SU-DHL-6 (cell line): ENCODE data around the gene DNM1.

Experiments used
- H2AFZ ChIP-seq: fragments of 200-600 bp; sonication (generic); 2 replicates; pipeline ENCODE4 v1.6.1; 2014; ENCODE audit warnings: low read depth, mild to moderate bottlenecking, moderate library complexity, mixed read lengths, antibody characterized with exemption, low read length; ENCODE audit not compliant: severe bottlenecking
- H3F3A ChIP-seq: fragments of 200-600 bp; shearing (Covaris generic); 2 replicates; pipeline ENCODE4 v1.6.0; 2016; ENCODE audit warnings: antibody characterized with exemption, mild to moderate bottlenecking; ENCODE audit not compliant: insufficient read depth
- H3K27ac ChIP-seq: fragments of 200-600 bp; sonication (generic); 2 replicates; pipeline ENCODE4 v1.5.1; 2016; ENCODE audit warnings: low read depth, mild to moderate bottlenecking, low read length, moderate library complexity, mixed read lengths
- H3K27me3 ChIP-seq: fragments of 200-600 bp; sonication (generic), shearing (Covaris generic); 2 replicates; pipeline ENCODE4 v1.6.0; 2014; ENCODE audit warnings: mild to moderate bottlenecking, low read length
- H3K36me3 ChIP-seq: fragments of 200-600 bp; sonication (generic); 2 replicates; pipeline ENCODE4 v1.6.1; 2014; ENCODE audit warnings: mild to moderate bottlenecking, low read length, mixed read lengths
- H3K4me2 ChIP-seq: fragments of 300-600, 200-600 bp; shearing (Covaris generic), sonication (generic); 2 replicates; pipeline ENCODE4 v1.6.0; 2014; ENCODE audit warnings: low read length, low read depth, mild to moderate bottlenecking; ENCODE audit not compliant: poor library complexity, severe bottlenecking
- H3K4me3 ChIP-seq: fragments of 200-600 bp; sonication (generic); 2 replicates; pipeline ENCODE4 v1.5.1; 2014; ENCODE audit warnings: antibody characterized with exemption, low read length, mild to moderate bottlenecking, mixed read lengths; ENCODE audit not compliant: insufficient read depth, poor library complexity, severe bottlenecking
- H3K79me2 ChIP-seq: fragments of 200-600 bp; sonication (generic); 2 replicates; pipeline ENCODE4 v1.6.1; 2014; ENCODE audit warnings: mild to moderate bottlenecking, low read length, moderate library complexity; ENCODE audit not compliant: insufficient read depth
- H3K9ac ChIP-seq: fragments of 200-600 bp; sonication (generic); 2 replicates; pipeline ENCODE4 v1.7.0; 2014; ENCODE audit warnings: mild to moderate bottlenecking, low read length
- H3K9me2 ChIP-seq: fragments of 200-600 bp; sonication (generic); replicated peaks from 2 replicates; pipeline ENCODE4 v1.6.1; 2014; ENCODE audit warnings: low read length; ENCODE audit not compliant: insufficient read depth
- H3K9me3 ChIP-seq: fragments of 200-600 bp; sonication (generic); 2 replicates; pipeline ENCODE4 v1.6.1; 2014; ENCODE audit warnings: low read length, mixed read lengths; ENCODE audit not compliant: insufficient read depth
- H4K20me1 ChIP-seq: fragments of 200-600 bp; sonication (generic); 2 replicates; pipeline ENCODE4 v1.6.1; 2014; ENCODE audit warnings: low read depth, mild to moderate bottlenecking, antibody characterized with exemption, low read length, moderate library complexity, mixed read lengths
- CTCF ChIP-seq: fragments of 200-600 bp; sonication (generic); IDR thresholded peaks from one replicate; pipeline ENCODE4 v1.5.1; 2017; ENCODE audit warnings: antibody characterized with exemption, mild to moderate bottlenecking, low read length, moderate library complexity; ENCODE audit not compliant: insufficient read depth, poor library complexity, severe bottlenecking
- EZH2phosphoT487 ChIP-seq: fragments of 200-600 bp; sonication (generic), shearing (Covaris generic); conservative IDR thresholded peaks from 2 replicates; pipeline ENCODE4 v1.6.1; 2018; ENCODE audit warnings: mild to moderate bottlenecking, antibody characterized with exemption, low read length, moderate library complexity, mixed read lengths

DNM1 gene

DNA sequence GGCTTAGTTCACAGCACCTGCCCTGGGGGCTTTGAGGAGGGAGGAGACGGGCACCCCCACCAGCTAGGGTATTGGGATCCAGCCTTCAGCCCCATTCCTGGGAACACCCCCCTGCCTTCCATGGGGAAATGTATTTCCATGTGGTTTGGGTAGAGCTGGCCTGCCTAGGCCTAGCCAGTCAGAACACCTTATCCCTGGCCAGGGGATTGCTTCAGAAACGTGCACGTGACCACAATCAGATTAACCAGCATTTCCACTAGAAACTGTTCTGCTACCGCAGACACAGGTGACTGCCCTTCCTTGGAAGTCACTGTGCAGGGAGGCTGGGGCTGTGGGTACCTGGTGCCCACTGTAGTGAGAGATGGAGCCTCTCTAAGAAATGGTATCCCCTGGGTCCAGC, 29.1 kb upstream of the DNM1 start:
- no peak overlapping the region for H2AFZ ChIP-seq
- H4K20me1 ChIP-seq, result no peaks in the 10 kb centered on the region
- H3K9me3 ChIP-seq, result peaks cover 3% of the 10 kb centered on the region; the same call in 1 of the 2 replicates
- H3K27me3 ChIP-seq, result no peaks in the 10 kb centered on the region
- no peak overlapping the region for H3K27ac ChIP-seq
- H3K36me3 ChIP-seq, result peaks cover 3% of the 10 kb centered on the region; the same call in 1 of the 2 replicates
- TF ChIP-seq EZH2phosphoT487, result no peak
- TF ChIP-seq CTCF, result no peak
- no peak overlapping the region for H3K4me3 ChIP-seq
- H3K9ac ChIP-seq, result no peak overlapping the region
- H3F3A ChIP-seq, result 0 out of 2 replicates have a peak, but pooled peaks cover 2% of the 10 kb centered on the region
- no peak overlapping the region for H3K4me2 ChIP-seq
- no peaks in the 10 kb centered on the region for H3K9me2 ChIP-seq
- no peaks in the 10 kb centered on the region for H3K79me2 ChIP-seq

DNA sequence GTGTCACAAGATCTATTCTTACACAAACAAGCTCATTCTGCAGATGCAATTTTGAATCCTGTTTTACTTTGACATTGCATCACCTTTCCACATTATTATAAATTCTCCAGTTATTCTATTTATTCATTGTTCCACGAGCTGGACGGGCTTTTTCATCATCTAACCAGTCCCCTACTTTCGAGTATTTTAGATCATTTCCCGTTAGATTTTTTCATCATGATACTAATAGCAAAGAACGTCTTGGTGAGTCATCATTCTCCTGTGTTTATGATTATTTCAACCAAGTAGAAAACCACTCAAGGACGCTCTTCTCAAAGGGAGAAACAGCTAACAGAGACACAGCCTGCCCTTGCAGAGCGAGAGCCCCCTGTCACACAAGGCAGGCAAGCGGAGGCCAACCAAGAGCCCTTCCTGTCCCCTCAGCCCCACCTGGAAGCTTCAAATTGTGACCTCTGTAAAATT, 28.0 kb upstream of the DNM1 start:
- H3K36me3 ChIP-seq, result peaks cover 8% of the 10 kb centered on the region
- no peak overlapping the region for H3K4me3 ChIP-seq
- H4K20me1 ChIP-seq, result no peaks in the 10 kb centered on the region
- H3K4me2 ChIP-seq, result no peak overlapping the region
- no peak overlapping the region for H3K27ac ChIP-seq
- peaks cover 11% of the 10 kb centered on the region; the same call in 1 of the 2 replicates for H3K9me3 ChIP-seq
- H3K9ac ChIP-seq, result no peak overlapping the region
- H3K79me2 ChIP-seq, result no peaks in the 10 kb centered on the region
- H3F3A ChIP-seq, result 0 out of 2 replicates have a peak, but pooled peaks cover 5% of the 10 kb centered on the region
- TF ChIP-seq CTCF (no peak), EZH2phosphoT487 (no peak)
- no peak overlapping the region for H2AFZ ChIP-seq
- H3K9me2 ChIP-seq, result no peaks in the 10 kb centered on the region
- no peaks in the 10 kb centered on the region for H3K27me3 ChIP-seq

GRCh38 chr9:128175726-128176125, 27.5 kb upstream of the DNM1 start:
- H4K20me1 ChIP-seq, result no peaks in the 10 kb centered on the region
- H3K9ac ChIP-seq, result no peak overlapping the region
- peaks cover 10% of the 10 kb centered on the region for H3K36me3 ChIP-seq
- H3K27ac ChIP-seq, result no peak overlapping the region
- no peak overlapping the region for H3K4me2 ChIP-seq
- no peaks in the 10 kb centered on the region for H3K27me3 ChIP-seq
- H3K9me2 ChIP-seq, result no peaks in the 10 kb centered on the region
- H3F3A ChIP-seq, result 0 out of 2 replicates have a peak, but pooled peaks cover 5% of the 10 kb centered on the region
- H2AFZ ChIP-seq, result no peak overlapping the region
- no peaks in the 10 kb centered on the region for H3K79me2 ChIP-seq
- TF ChIP-seq CTCF (no peak), EZH2phosphoT487 (no peak)
- no peak overlapping the region for H3K4me3 ChIP-seq
- H3K9me3 ChIP-seq, result peaks cover 12% of the 10 kb centered on the region; the same call in 1 of the 2 replicates
